Measurements from ENCODE around the gene JMJD6.

- no peak for TF ChIP-seq GATA3 (IDR thresholded peaks at IDR 0.05; ENCODE audit: low read depth, low read length)
- TF ChIP-seq GATA2 (IDR thresholded peaks at IDR 0.05; ENCODE audit: low read depth, low read length) = no peak
Observed at GRCh38 chr17:76775021-76775600, 48.7 kb upstream of the JMJD6 start.

Measured in SH-SY5Y (cell line).